Measurements from ENCODE around the gene PYROXD2.

DNA sequence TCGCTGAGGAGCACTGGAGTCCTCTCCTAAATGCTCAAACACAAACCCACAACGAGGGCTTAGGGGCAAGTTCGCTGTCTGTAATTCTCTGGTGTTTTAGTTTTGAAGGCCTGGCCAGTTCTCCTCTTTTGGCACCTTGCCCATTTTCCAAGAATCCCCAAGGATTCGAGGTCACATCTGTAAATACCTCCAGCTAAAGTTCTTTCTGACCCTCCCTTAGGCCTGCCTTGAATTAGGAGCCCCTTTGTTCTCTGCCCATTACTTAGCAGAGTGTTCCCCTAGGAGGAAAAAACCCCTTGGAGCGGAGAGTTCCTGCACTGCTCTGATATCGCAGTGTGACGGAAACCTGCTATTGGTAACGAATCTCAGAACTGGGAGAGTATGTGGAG is 743 bp upstream of the PYROXD2 start:
- TF ChIP-seq, protein P1, sequence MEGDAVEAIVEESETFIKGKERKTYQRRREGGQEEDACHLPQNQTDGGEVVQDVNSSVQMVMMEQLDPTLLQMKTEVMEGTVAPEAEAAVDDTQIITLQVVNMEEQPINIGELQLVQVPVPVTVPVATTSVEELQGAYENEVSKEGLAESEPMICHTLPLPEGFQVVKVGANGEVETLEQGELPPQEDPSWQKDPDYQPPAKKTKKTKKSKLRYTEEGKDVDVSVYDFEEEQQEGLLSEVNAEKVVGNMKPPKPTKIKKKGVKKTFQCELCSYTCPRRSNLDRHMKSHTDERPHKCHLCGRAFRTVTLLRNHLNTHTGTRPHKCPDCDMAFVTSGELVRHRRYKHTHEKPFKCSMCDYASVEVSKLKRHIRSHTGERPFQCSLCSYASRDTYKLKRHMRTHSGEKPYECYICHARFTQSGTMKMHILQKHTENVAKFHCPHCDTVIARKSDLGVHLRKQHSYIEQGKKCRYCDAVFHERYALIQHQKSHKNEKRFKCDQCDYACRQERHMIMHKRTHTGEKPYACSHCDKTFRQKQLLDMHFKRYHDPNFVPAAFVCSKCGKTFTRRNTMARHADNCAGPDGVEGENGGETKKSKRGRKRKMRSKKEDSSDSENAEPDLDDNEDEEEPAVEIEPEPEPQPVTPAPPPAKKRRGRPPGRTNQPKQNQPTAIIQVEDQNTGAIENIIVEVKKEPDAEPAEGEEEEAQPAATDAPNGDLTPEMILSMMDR (IDR thresholded peaks at IDR 0.05; ENCODE audit: poor library complexity, severe bottlenecking) = no peak
- no peak for TF ChIP-seq TAF1 (IDR thresholded peaks at IDR 0.05; ENCODE audit: low read depth)
- TF ChIP-seq, protein P2, sequence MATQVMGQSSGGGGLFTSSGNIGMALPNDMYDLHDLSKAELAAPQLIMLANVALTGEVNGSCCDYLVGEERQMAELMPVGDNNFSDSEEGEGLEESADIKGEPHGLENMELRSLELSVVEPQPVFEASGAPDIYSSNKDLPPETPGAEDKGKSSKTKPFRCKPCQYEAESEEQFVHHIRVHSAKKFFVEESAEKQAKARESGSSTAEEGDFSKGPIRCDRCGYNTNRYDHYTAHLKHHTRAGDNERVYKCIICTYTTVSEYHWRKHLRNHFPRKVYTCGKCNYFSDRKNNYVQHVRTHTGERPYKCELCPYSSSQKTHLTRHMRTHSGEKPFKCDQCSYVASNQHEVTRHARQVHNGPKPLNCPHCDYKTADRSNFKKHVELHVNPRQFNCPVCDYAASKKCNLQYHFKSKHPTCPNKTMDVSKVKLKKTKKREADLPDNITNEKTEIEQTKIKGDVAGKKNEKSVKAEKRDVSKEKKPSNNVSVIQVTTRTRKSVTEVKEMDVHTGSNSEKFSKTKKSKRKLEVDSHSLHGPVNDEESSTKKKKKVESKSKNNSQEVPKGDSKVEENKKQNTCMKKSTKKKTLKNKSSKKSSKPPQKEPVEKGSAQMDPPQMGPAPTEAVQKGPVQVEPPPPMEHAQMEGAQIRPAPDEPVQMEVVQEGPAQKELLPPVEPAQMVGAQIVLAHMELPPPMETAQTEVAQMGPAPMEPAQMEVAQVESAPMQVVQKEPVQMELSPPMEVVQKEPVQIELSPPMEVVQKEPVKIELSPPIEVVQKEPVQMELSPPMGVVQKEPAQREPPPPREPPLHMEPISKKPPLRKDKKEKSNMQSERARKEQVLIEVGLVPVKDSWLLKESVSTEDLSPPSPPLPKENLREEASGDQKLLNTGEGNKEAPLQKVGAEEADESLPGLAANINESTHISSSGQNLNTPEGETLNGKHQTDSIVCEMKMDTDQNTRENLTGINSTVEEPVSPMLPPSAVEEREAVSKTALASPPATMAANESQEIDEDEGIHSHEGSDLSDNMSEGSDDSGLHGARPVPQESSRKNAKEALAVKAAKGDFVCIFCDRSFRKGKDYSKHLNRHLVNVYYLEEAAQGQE (IDR thresholded peaks at IDR 0.05; ENCODE audit: borderline replicate concordance) = no peak
- TF ChIP-seq POLR2AphosphoS5 (IDR thresholded peaks at IDR 0.05) = no peak
- no peak for TF ChIP-seq RAD21 (conservative IDR thresholded peaks at IDR 0.05)
- TF ChIP-seq EZH2 (IDR thresholded peaks at IDR 0.05; ENCODE audit: borderline replicate concordance, insufficient read depth, low read length, poor library complexity, severe bottlenecking) = no peak
- no peak for TF ChIP-seq MXI1 (conservative IDR thresholded peaks at IDR 0.05; ENCODE audit: poor library complexity, severe bottlenecking)
- no peak for TF ChIP-seq EP300 (conservative IDR thresholded peaks at IDR 0.05; ENCODE audit: poor library complexity, severe bottlenecking)

Measured in neural cell (in vitro differentiated cells).